Activated CD4-positive, alpha-beta memory T cell treated with anti-CD3 and anti-CD28 coated beads for 36 hours (primary cell): ENCODE measurements around the gene CNN3. TPM values are rescaled to one million over a fixed set of nuclear protein-coding genes. Genes with fewer than 3 reads are reported as not detected.

Source experiments
- CTCF ChIA-PET: fragments of 350-600 bp; sonication (Branson Sonifier 250); formaldehyde crosslinking; loops from one replicate; lab custom pipeline; 2021; ENCODE audit warnings: antibody characterized with exemption, inconsistent platforms; lab: Charles Lee
- POLR2A ChIA-PET: fragments of 350-600 bp; sonication (Branson Sonifier 250); formaldehyde crosslinking; loops from one replicate; lab custom pipeline; 2021; ENCODE audit warnings: antibody characterized with exemption; lab: Charles Lee
- DNase-seq: peaks from one replicate; pipeline ENCODE4 v3.0.0-alpha.2; 2020
- H3K27ac Mint-ChIP-seq: one replicate; pipeline ENCODE4 v1.8.0; 2021; ENCODE audit warnings: mixed read lengths
- H3K27me3 Mint-ChIP-seq: one replicate; pipeline ENCODE4 v1.8.0; 2021; ENCODE audit warnings: mixed read lengths
- H3K36me3 Mint-ChIP-seq: one replicate; pipeline ENCODE4 v1.8.0; 2021; ENCODE audit warnings: mixed read lengths
- H3K4me1 Mint-ChIP-seq: one replicate; pipeline ENCODE4 v1.8.0; 2021; ENCODE audit warnings: low read depth, mixed read lengths
- H3K4me3 Mint-ChIP-seq: one replicate; pipeline ENCODE4 v1.8.0; 2021; ENCODE audit warnings: mild to moderate bottlenecking, mixed read lengths
- H3K9me3 Mint-ChIP-seq: one replicate; pipeline ENCODE4 v1.8.0; 2021; ENCODE audit warnings: mixed read lengths
- intact Hi-C: fragments of 100-400 bp; cut with micrococcal nuclease; formaldehyde crosslinking; loops from one replicate; pipeline ENCODE4 v1.15.1; 2023
- total RNA-seq, 2 experiments: library from RNA; stranded (reverse); gene quantifications; one replicate each; pipeline ENCODE4 v1.2.3, GENCODE V29; 2021

CNN3 gene
- total RNA-seq, 2 experiments from 2014 or later, result 3.9 to 4.6 TPM

DNA sequence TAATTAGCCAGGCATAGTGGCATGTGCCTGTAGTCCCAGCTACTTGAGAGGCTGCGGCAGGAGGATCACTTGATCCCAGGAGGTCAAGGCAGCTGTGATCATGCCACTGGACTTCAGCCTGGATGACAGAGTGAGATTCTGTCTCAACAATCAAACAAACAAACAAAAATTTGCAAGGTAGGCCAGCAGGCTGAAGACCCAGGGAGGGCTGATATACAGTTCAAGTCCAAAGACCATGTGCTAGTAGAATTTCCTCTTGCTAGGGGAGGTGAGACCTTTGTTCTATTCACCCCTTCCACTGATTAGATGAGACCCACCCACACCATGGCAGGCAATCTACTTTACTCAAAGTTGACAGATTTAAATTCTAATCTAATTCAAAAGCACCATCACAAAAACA lies 31.2 kb upstream of the CNN3 start:
- ChIA-PET POLR2A (no interaction called here), CTCF (no interaction called here)
- Mint-ChIP-seq H3K9me3 (no peaks in the 10 kb centered on the region), H3K27me3 (no peaks in the 10 kb centered on the region), H3K4me3 (no peak overlapping the region), H3K36me3 (no peaks in the 10 kb centered on the region), H3K27ac (no peak overlapping the region), H3K4me1 (peaks cover 6% of the 10 kb centered on the region)
- intact Hi-C loops, result no loop called here
- no peak for DNase-seq

DNA sequence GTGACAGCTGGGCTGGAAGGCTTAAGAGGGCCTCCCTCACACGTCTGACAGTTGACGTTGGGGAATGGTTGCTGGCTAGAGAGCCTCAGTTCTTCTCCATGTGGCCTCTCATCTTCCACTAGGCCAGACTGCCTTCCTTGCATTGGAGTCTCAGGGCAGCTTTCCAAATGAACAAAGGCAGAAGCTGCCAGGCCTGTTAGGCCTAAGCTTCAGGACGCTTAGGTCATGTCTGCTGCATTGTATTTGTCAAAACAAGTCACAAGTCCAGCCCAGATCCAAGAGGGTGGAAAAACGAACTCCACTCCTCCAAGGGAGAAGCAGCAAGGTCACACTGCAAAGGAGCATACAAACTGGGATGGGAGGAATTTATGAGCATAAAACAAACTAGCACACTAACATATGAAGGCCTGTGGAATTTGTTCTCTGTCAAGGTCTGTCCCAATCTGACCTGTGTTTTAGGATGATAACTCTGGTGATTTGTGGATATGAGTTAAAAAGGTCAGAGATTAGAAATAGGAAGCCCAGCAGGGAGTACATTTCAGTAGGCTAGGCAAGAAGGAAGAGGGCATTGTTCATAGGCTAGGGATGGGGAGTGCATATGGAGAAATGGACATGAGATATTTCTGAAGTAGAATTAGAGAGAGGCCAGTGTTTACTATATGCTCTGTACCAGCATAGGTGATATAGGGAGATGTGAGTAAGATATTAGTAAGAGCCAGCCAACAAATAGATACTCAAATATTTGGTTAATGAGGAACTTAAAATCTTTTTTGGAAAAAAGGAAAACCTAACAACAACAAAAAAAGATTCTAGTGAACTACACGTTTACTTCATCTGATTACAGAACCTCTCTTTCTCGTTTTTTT lies 29.1 kb upstream of the CNN3 start:
- CTCF ChIA-PET, result no interaction called here
- Mint-ChIP-seq H3K9me3 (no peaks in the 10 kb centered on the region), H3K27me3 (no peaks in the 10 kb centered on the region), H3K36me3 (no peaks in the 10 kb centered on the region), H3K4me3 (no peak overlapping the region), H3K27ac (no peak overlapping the region), H3K4me1 (no peaks in the 10 kb centered on the region)
- POLR2A ChIA-PET, result no interaction called here
- intact Hi-C loops, result no loop called here
- no peak for DNase-seq

DNA sequence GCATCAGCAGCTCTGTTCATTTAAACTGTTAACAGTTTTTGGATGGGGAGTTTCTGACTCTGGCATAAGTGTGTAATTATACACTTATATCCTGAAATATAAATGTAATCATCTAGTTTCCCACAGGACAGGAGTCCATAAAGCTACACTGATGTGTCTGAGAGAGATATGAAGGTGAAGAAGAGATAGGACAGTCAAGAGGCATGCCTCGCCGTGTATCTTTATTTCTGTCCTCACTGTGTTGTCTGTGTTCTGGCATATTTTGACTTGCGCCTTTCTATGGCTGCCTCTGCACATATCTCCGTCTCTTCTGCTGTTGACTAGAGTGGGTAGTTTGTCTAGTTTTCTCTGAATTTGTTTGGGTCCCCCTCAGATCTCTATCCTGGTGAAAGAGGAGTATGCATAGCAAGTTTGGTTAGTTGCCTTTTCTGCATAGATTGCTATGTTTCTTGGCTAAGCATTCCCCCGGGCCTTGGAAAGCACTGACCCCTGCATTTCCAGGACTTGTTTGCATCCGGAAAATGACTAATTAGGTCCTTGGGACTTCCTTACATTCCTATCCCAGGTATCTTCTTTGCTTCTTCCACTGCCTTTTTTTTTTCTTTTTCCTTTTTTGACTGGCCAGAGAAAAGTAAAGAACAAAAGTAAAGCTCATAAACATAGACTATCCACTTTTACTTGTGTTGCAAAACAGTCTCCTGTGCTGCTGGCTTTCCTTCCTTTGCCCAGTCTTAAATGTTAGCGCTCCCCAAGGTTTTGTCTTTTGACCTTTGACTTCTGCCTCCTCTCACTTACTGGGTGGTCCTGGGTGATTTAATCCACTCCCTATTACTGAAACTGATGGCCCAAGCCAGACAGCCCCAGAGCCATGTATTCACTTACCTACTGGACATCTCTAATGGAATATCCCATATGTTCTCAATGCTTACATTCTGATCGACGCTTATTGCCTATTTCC lies 27.6 kb upstream of the CNN3 start:
- no peaks in the 10 kb centered on the region for H3K27me3 Mint-ChIP-seq
- POLR2A ChIA-PET, result no interaction called here
- CTCF ChIA-PET, result interaction anchor here (1.3 kb wide), 1 partner anchor 89 kb away, joined by 3 read pairs; no protein-coding TSS in a partner anchor
- DNase-seq, result no peak
- H3K36me3 Mint-ChIP-seq, result no peaks in the 10 kb centered on the region
- H3K4me1 Mint-ChIP-seq, result no peaks in the 10 kb centered on the region
- H3K27ac Mint-ChIP-seq, result no peak overlapping the region
- H3K9me3 Mint-ChIP-seq, result no peaks in the 10 kb centered on the region
- H3K4me3 Mint-ChIP-seq, result no peak overlapping the region
- intact Hi-C loops, result no loop called here

DNA sequence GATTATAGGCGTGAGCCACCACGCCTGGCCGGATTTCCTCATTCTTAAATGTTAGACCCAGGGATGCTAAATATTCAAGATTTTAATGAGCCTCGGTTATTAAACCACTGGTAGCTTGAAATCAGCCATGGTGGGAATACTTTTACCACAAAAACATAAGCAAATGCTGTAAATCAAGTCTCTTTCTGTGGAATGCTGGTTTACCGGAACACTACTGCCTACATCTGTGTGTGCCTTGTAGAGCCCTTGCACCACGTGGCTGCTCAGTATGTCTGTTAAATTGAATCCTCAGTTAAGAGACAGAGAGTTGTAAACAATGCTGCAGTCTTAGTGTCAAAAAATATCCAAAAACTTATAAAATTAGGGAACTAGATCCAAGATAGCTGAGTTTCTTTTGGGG lies 26.8 kb upstream of the CNN3 start:
- Mint-ChIP-seq H3K9me3 (no peaks in the 10 kb centered on the region), H3K36me3 (no peaks in the 10 kb centered on the region), H3K27me3 (no peaks in the 10 kb centered on the region), H3K27ac (no peak overlapping the region), H3K4me3 (no peak overlapping the region), H3K4me1 (no peaks in the 10 kb centered on the region)
- intact Hi-C loops, result no loop called here
- DNase-seq, result no peak
- ChIA-PET POLR2A (no interaction called here), CTCF (interaction anchor here (1.3 kb wide), 1 partner anchor 90 kb away, joined by 3 read pairs; no protein-coding TSS in a partner anchor)

DNA sequence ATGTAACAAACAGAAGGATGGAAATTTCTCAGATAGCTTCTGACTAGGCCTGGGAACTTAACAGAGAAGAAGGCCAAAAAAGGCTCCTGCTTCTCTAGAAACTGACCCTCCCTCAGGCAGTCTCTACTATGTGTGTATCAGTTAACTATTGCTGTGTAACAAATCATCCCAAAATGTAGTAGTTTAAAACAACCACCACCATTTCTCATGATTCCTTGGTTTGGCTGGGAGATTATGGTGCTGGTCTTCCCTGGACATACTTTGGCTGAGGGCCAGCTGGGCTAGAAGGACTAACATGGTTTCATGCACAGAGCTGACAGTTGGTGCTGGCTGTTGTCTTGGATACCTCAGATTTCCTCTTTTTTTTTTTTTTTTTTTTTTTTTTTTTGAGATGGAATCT lies 26.2 kb upstream of the CNN3 start:
- no peaks in the 10 kb centered on the region for H3K27me3 Mint-ChIP-seq

DNA sequence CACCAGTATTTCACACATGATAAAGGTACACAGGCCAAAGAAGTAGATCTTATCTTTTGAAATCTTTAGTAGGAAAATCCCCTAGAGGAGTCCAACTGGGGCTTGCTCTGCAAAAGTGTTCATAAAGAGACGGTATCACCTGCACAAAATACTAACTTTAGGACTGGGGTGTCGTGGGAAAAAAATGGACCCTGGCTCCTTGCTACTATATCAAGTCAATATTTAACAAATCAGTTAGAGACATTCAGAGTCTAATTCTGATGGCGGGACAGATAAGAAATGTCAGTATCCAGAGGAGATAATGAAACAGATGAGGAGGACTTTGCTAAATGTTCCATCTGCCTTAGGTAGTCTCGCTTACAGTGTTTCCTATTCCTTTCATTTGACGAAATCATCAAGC lies 25.6 kb upstream of the CNN3 start:
- ChIA-PET POLR2A (no interaction called here), CTCF (interaction anchor here (2.0 kb wide), 1 partner anchor 99 kb away, joined by 4 read pairs; no protein-coding TSS in a partner anchor)
- no peak for DNase-seq
- Mint-ChIP-seq H3K9me3 (no peaks in the 10 kb centered on the region), H3K4me1 (no peaks in the 10 kb centered on the region), H3K36me3 (no peaks in the 10 kb centered on the region), H3K27ac (no peak overlapping the region), H3K4me3 (no peak overlapping the region), H3K27me3 (no peaks in the 10 kb centered on the region)
- intact Hi-C loops, result no loop called here

More for the DNA sequence above, 26.2 kb upstream of the CNN3 start:
- Mint-ChIP-seq H3K27ac (no peak overlapping the region), H3K4me3 (no peak overlapping the region), H3K9me3 (no peaks in the 10 kb centered on the region), H3K4me1 (no peaks in the 10 kb centered on the region), H3K36me3 (no peaks in the 10 kb centered on the region)
- ChIA-PET CTCF (interaction anchor here (1.3 kb wide), 1 partner anchor 90 kb away, joined by 3 read pairs; no protein-coding TSS in a partner anchor), POLR2A (no interaction called here)
- no peak for DNase-seq
- intact Hi-C loops, result no loop called here

DNA sequence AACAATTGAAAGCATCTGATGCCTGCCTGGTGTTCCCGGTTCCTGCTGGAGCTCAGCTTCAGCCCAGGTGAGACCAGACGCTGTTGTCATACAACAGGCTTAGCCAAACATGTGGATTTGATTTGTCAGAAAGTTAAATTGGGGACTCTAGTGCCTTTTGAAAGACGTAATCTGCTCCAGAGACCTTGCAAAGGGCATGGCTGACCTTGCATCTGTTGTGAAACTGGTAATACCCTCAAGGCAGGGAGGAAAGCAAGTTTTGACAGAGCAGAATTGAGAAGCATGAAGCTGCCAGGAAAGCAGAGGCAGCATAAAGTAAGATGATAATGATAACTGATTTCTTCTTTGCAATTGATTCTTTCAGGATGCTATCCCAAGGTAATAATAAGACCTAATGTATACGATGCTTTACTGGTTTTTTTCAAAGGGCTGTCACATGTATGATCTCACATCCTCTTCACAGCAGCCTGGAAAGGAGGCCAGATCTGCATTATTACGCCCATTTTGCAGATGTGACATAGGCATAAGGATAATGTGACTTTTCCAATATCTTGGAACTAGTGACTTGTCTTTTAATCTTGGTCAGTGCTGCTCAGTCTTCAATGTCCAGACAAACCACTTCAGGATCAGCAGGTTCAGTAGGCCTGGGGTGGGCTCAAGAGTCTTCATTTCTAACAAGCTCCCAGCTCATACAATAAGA lies 24.7 kb upstream of the CNN3 start:
- Mint-ChIP-seq H3K27me3 (no peaks in the 10 kb centered on the region), H3K36me3 (no peaks in the 10 kb centered on the region), H3K27ac (no peak overlapping the region), H3K4me1 (no peaks in the 10 kb centered on the region), H3K9me3 (no peaks in the 10 kb centered on the region), H3K4me3 (no peak overlapping the region)
- intact Hi-C loops, result no loop called here
- ChIA-PET CTCF (interaction anchor here (1.2 to 2.0 kb wide), 2 partner anchors 92 to 98 kb away, joined by 3 to 4 read pairs; no protein-coding TSS in a partner anchor), POLR2A (no interaction called here)
- DNase-seq, result no peak

DNA sequence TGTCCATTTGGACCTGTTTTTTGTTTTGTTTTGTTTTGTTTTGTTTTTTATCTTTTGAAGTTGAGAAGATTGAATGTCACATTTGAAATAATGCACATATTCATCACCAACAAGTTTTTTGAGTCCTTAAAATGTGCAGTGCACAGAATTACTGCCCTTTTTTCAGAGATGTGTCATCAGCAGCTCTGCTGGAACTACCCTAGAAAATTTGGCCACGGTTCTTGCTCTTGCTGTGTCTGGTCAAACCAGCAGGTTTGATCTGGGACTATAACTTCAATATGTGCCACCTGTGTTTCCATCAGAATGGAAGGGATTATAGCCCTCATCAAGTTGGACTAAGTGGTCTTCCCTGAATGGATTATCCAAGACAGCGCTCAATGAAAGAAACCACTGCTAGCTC lies 24.1 kb upstream of the CNN3 start:
- Mint-ChIP-seq H3K4me3 (no peak overlapping the region), H3K27ac (no peak overlapping the region), H3K27me3 (no peaks in the 10 kb centered on the region), H3K36me3 (no peaks in the 10 kb centered on the region), H3K9me3 (no peaks in the 10 kb centered on the region), H3K4me1 (no peaks in the 10 kb centered on the region)
- intact Hi-C loops, result no loop called here
- ChIA-PET CTCF (interaction anchor here (1.2 to 2.0 kb wide), 2 partner anchors 93 to 97 kb away, joined by 3 to 4 read pairs; no protein-coding TSS in a partner anchor), POLR2A (no interaction called here)
- no peak for DNase-seq

DNA sequence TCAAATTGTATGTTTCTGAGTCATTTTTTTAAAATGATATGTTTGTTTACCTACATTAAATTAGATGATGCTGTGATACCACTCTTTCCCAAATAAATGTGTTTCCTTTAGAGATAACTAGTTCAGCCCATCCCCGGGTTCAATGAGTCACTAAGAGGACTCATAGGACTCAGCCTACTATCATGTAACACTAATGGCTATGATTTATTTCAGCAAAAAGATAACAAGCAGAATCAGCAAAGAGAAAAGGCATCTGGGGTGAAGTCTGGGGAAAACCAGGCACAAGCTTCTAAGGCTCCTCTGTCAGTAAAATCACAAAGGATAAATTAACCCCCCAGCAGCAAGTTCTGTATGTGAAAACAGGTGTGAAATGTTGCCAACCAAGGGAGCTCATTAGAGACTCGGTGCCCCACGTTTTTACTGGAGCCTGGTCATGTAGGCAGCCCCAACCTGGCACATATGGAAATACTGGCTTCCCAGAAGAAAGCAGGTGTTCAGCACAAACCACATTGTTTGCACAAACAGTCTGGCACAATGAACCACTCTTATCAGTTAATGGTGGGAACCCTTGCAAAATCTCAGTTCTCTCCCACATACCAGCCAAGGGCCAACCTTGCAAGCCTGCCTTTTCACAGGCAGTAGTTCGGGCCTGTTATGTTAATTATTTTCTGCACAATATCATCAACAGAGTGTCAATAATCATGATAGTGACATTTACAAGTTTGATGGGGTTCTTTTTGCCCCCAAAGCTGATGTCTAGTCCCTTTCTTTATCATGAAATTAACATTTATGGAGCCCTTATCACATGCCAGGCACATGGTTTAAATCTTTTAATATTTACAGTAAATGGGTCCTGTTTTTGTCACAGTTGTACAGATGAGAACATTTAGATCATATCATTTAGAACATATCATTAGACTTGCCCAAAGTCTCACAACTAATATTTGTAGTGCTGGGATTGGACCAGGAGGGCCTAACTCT lies 23.1 kb upstream of the CNN3 start:
- Mint-ChIP-seq H3K4me3 (no peak overlapping the region), H3K4me1 (no peaks in the 10 kb centered on the region)

DNA sequence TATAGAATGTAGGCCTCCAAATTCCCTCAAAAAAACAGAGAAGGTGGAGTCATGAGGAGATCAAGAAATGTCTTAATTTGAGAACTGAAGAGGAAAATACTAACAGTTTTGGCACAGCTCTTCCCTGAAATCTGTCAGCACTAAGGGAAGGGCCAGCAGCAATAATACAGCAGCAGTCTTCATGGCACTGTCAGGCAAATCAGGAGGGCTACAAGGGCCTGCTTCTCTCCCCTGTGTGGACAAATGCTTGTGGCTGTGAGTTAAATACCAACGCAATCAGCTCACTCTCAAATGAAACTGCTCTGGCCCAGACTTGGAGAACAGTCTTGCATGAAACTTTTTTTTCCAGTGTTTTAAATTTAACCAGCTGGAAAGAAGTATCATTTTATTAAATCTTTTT lies 20.5 kb upstream of the CNN3 start:
- Mint-ChIP-seq H3K4me3 (no peak overlapping the region), H3K9me3 (no peaks in the 10 kb centered on the region), H3K36me3 (no peaks in the 10 kb centered on the region), H3K27ac (no peak overlapping the region), H3K4me1 (no peaks in the 10 kb centered on the region), H3K27me3 (peaks cover 1% of the 10 kb centered on the region)
- POLR2A ChIA-PET, result no interaction called here
- DNase-seq, result no peak
- CTCF ChIA-PET, result interaction anchor here (3.2 kb wide), 1 partner anchor 93 kb away, joined by 7 read pairs; no protein-coding TSS in a partner anchor
- intact Hi-C loops, result no loop called here

More for the DNA sequence above, 23.1 kb upstream of the CNN3 start:
- ChIA-PET POLR2A (no interaction called here), CTCF (interaction anchor here (3.2 kb wide), 1 partner anchor 96 kb away, joined by 7 read pairs; no protein-coding TSS in a partner anchor)
- intact Hi-C loops, result no loop called here
- H3K27ac Mint-ChIP-seq, result no peak overlapping the region
- no peaks in the 10 kb centered on the region for H3K36me3 Mint-ChIP-seq
- no peak for DNase-seq
- no peaks in the 10 kb centered on the region for H3K9me3 Mint-ChIP-seq
- H3K27me3 Mint-ChIP-seq, result peaks cover 1% of the 10 kb centered on the region

DNA sequence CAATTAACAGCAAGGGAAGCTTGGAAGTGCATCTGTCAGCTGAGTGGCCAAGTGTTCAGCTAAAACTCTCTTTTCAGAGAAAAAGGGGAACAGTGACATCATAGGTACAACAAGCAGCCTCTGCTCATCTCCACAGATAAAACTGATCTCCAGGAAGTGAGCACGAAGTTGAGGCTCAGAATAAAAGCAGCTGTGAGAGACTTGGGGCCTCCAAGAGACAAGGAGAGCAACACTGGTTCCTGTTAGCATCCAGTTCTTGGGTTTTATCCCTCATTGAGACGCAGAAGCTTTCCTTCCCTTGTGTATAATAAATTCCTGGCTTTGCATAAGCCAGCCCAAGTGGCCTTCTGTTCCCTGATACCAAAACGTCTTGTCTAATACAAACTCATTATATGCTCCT lies 20.0 kb upstream of the CNN3 start:
- H3K4me3 Mint-ChIP-seq, result no peak overlapping the region
- POLR2A ChIA-PET, result no interaction called here
- H3K9me3 Mint-ChIP-seq, result no peaks in the 10 kb centered on the region
- no peaks in the 10 kb centered on the region for H3K4me1 Mint-ChIP-seq
- no peaks in the 10 kb centered on the region for H3K36me3 Mint-ChIP-seq
- no peak for DNase-seq
- CTCF ChIA-PET, result no interaction called here
- intact Hi-C loops, result no loop called here
- no peak overlapping the region for H3K27ac Mint-ChIP-seq
- H3K27me3 Mint-ChIP-seq, result peaks cover 1% of the 10 kb centered on the region
